HG02840 (cell line): ENCODE data around the gene PRDM12.

ENCODE experiments used
- ATAC-seq: cut with Tn5 transposase; IDR thresholded peaks from one replicate; pipeline ENCODE4 v1.9.1; 2021; ENCODE audit warnings: mild to moderate bottlenecking, moderate library complexity, moderate number of reproducible peaks; ENCODE audit not compliant: unreplicated experiment, low FRiP score

PRDM12 gene

DNA sequence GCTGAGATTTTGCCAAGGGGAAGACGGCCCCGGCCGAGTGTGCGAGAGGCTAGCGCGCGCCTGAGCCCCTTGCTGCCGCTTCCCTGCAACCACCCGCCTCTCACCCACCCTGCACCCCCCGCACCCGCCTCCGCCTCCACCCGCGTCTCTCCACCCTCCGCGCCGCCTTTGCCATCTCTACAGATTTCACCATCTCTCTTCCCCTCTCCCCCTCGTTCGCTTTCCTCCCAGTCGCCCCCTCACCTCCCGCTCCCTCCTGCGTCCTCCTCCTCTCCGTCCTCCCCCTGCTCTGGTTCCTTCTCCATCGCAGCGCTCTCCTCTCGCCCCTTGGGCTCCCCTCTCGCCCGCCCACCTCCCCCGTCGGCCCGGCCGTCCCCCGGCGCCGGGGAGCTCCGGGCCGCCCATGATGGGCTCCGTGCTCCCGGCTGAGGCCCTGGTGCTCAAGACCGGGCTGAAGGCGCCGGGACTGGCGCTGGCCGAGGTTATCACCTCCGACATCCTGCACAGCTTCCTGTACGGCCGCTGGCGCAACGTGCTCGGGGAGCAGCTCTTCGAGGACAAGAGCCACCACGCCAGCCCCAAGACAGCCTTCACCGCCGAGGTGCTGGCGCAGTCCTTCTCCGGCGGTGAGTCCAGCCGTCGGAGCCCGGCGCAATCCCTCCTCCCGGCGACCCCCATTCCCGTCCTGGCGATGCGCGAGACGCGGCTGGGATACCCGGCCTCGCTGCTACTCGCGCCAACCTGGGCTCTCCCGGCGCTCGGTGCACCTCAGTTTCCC lies at the start of gene PRDM12:
PRDM12 (plus strand) TSS at position 344 of the 778 bp plus-strand sequence; CDS start at position 404, 60 bp downstream.
- ATAC-seq = no peak

DNA sequence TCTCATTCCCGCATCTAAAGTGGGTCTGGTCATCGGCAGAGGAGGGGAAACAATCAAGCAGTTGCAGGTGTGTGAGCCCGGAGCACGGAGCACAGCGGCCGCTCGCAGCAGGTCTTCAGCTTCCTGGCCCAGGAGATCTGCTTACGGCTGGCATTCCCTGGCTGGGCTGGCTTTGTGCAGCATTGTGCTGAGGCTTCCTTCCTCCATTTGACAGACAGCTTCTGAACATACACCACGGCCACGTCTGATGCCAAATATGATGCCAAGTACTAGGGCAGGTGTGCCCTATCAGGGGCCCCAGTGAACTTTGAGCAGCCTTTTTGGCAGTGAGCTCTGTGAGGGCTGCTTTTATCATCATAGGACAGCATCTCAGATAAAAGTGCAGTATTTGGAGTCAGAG lies 47.9 kb upstream of the PRDM12 start:
- no peak for ATAC-seq

DNA sequence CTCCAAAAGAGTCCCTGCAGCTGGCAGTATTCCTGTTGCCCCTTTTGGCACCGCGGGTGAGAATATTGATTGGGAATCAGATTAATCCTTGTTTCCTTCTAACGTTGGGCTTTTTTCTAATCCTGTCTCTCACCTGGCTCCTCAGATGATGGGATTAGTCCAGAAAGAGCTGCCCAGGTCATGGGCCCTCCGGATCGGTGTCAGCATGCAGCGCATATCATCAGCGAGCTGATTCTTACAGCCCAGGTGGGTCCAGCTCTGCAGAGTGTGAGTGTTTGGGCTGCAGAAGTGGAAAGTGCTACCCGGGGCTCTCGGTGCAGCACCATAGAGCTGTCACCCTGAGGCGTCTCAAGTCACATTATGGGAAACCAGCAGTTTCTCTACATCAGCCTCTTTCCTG lies 40.9 kb upstream of the PRDM12 start:
- no peak for ATAC-seq

DNA sequence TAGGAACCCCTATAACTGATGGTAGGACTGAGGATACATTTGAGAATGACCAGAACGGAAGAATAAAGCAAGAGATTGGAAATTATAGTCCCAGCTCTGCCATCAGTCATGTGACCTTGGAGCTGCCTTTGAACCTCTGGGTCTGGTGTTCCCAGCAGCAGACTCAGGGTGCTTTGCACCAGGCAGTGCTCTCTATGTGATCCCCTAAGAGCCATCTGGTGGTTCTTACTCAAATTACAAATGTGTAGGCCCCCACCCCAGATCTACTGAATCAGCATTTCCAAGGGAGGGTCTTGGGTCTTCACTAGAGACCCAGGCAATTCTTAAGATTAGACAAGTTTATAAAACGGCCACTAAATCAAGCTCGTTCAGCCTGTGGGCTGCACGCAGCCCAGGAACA lies 40.2 kb upstream of the PRDM12 start:
- no peak for ATAC-seq

DNA sequence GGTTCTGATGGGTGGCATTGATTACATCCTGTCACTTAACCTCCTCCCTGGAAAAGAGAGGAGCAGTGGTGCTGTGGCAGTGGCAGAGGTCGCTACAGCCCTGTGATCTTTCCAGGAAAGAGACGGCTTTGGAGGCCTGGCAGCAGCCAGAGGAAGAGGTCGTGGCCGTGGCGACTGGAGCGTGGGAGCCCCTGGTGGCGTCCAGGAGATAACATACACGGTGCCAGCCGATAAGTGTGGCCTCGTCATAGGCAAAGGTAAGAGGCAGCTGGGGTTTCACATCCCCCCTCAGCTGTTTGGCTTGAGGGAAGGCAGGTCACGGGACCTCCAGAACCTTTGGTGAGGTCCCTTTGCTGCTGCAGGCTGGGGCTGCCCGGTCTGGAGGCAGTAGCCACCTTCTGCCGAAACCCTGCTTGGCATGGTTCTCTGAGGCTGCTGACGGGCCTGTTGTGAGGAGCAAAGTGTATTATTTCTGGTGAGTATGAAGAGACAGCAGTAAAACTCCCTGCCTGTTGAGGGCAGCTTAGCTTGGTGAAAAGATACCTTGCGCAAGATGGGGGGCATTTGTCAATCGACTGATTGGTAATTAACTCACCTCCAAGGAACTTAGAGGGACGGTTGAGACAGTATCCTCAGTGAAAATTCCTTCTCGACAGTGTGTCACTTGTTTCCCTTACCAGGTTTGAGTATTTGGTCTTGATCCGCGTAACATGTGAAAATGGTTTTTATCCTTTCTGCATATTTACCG lies 38.0 kb upstream of the PRDM12 start:
- no peak for ATAC-seq

DNA sequence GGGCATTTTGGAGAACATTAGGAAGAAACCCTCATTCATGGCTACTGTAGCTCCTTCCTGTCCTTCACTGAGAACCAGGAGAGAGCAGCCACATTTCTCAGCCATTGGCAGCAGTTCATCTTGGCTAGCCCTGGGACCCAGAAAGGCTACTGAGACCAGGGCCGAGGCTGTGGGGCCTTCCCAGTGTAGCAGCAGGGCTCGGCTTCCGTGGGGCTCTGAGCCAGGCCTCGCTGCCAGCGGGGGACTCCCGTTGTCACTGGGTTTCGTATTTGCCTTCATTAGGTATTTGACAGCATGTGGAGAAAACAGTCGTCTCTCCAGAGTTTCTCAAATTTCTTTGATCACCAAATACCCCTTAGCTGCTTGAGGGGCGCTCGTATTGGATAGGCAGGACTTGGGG lies 37.3 kb upstream of the PRDM12 start:
- ATAC-seq = no peak

DNA sequence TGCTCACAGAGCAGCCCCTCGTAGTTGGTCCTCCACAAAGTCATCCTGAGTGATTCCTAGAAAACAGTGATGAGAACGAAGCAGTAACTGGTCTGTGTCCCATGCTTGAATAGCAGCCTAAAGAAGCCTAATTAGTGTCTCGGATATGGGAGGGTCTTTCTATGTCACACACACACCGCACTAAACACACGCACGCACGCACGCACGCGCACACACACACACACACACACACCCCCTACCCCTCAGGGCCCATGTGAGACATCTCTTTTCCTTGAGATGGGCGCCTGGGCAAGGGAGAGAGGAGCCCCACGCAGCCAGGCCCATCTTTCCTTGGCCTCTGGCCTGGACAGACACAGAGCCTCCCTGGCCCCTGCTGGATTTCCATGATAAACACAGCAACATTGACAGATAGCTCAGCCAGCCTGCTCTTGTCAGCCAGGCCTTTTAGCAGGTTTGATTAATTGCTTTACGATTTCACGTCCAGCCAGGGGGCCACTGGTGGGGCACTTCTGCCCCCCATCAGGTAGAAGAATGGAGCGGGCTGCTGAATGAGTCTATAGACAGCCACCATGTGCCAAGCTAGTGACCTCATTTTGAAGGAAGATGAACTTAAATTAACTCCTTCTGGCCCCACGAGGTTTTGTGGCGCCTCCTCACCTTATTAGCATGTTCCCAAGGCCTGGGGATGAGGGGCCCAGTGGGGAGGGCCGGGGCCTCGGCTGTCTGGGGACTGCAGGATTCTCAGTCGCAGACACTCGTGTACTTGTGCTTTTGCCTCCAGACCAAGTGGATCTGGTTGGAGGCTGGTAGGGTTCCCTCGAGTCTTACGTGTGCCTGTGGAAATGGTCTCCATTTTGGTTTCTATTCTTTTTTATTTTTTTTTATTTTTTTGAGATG lies 36.2 kb upstream of the PRDM12 start:
- ATAC-seq = no peak

DNA sequence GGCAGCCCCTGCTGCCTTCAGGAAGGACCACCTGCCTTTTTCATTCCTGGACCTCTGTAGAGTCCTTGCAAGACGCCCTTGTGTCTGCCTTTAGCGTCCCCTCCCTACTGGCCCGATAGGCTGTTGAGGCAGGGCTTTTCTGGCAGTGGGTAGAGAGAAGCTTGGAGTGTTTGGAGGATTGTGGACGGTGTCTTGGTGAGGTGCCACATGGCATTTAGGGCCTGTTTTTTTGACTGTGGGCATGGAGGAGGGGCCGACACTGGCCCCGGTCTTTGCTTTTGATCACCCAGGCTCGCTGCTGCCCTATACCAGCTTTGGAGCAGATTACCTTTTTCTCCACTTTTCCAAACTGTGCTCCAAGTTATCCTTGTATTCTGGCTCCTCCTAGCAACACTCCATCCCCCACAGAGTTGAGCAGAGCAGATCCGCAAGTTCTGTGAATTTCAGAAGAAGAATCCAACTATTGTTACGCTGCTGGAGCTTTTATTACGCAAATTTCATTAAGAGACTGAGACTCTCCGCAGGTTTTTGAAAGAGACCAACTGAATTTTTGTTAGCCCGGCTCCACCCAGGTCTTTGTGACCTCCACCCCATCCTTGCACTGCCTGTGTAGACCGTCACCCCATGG lies 34.8 kb upstream of the PRDM12 start:
- no peak for ATAC-seq

DNA sequence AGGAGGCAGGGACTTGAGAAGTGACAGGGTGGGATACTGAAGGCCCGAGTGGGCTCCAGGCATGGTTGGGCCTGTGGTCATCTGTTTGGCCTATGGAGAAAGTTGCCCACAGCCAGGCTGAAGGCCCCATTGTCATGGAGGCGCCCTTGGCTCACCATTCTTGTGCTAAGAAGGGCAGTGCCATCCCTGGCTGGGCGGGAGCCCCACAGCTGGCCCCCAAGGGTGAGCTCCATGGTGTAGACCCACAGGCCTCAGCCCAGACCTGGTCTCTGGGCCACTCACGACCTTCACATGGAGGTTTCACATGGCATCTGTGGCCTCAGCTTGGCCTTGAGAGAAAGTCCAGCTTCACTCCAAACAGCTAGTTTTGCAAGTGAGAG lies 34.3 kb upstream of the PRDM12 start:
- ATAC-seq = no peak

DNA sequence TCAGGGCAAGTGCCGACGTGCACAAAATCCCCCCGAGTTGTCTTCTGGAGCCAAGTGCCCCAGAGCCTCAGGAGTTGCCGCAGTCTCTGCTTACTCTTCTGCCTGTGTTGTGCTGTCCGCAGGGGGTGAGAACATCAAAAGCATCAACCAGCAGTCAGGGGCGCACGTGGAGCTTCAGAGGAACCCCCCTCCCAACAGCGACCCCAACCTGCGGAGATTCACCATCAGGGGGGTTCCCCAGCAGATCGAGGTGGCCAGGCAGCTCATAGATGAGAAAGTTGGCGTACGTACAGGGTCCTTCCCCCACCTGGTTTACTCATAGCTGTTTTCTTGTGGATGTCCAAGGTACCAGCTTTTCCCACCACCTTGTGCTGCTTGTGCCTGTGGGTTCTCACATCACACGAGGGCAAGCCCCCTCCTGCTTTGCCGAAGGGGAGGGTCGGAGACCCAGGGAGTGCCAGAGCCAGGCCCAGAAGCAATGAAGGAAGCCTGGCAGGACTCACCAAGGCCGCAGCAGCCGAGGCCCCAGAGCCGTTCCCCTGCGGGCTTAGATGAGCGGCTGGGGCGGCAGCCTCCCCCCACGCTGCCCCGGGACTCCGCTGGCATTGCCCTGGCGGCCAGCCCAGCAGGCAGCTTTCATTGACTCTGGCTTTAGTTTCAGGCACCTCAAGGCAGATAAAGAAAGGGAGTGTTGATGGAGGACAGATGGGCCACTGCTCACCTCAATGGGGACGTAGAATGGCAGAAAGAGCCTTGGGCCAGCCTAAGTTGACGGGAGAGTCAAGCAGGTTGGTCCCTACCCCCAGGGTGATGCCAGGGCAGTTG lies 33.7 kb upstream of the PRDM12 start:
- no peak for ATAC-seq

DNA sequence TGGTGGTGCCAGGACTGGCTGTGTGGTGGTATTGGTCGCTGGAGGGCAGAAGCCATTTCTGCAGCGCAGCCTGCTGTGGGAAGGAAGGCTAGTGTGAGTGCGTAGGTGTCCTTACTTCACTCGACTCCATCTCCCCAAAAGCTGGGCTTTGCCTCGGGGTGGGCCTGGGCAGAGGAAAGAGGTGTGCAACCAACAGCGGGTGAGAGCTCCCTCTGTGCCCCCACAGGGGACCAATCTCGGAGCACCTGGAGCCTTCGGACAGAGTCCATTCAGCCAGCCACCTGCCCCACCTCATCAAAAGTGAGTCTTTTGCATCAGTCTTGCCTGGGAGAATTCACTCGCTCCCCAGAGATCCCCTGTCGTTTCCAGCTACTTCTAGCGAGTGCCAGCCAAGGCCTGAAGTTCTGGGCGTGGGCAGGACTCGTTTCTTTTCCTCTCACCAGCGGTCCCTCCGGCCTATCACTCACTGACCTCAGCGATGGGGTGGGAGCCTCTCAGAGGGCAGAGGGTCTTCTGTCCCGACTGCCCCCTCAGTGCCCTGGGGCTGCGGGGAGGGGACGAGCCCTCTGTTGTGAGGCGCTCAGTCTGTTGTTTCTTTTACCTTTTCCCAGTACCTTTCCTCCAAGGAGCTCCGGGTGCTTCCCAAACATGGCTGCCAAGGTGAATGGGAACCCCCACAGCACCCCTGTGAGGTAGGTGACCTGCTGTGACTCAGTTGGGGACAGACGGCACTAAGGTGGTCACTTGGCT lies 32.9 kb upstream of the PRDM12 start:
- no peak for ATAC-seq

DNA sequence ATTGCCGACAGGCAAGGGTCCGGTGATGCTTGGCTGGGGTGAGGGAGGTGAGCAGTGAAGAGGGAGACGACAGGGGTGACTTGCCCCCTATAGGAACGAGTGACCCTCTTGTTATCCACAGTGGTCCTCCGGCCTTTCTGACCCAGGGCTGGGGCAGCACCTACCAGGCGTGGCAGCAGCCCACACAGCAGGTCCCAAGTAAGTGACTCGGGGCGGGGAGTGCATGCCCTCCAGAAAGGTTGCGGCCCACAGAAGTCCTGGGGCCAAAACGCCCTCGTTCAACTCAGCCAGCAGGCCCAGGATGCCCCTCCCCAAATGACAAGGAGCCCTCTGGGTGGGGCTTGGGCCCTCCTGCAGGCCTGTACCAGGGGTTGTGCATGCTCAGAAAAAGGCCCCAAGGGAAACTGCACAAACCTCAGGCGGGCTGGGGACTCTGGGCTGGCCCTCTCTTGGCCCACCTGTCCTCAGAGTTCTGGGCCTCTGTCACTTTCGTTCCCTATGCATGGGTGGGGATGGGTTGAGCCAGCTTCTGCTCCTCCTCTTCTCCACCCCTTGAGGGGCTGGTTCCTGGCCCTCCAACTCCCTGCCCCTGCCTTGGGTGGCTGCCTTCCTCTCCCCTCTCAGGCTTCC lies 32.2 kb upstream of the PRDM12 start:
- ATAC-seq = no peak

DNA sequence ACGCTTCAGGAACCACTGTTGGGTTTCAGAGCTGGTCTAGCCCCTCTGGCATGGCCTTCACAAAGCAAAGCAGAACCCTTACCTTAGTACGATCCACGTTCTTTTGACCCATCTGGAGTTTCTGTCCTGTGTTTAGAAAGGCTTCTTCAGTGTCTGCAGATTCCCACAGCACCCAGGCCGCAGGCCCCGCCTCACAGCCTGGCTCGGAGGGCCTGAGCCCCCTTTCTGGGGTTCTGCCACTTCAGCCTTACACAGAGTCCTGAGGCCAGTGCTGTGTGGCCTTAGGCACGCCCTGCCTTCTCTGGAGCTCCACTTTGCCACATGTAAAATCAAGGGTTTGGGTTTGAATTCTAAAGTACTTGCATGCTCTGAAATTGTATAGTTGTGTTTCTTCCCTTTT lies 31.6 kb upstream of the PRDM12 start:
- ATAC-seq = no peak

DNA sequence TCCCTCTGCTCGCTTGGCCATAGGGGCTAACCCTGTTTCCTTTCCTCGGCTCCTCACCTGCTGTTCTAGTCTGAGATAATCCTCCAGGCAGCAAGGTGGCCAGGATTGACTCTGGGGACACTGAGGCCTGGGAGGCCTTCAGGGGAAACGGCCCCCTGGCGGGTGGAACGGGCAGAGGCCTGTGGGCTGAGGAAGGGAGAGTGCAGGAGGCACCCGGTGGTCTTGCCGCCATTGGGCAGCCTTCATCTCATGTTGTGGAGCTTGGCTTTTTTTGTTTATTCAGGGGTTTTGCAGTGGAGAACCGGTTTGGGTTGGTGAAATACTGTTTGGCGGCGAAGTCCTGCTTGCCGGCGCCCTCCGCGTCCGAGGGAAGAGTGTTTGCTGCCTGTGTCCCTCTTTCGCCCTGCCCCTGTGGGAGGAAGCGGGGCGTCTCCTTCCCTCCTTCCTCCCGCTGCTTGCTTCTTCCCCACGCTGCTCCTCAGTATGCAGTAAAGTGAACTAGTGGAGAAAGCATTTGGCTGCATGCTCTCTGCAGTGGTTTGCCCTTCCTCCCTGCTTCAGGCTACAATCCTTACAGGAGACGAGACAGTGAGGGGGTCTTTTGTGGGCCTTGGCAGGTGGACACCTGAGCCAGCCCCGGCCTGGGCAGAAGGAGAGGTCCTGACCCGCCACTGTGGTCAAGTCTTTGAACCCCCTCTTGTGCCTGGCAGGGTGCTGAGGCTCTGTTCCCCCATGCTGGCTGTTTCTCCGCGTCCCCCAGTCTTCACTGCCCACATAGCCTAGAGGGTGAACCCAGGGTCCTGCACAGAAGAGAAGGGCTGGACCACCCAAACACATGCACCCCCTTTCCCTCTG lies 30.8 kb upstream of the PRDM12 start:
- ATAC-seq = no peak

DNA sequence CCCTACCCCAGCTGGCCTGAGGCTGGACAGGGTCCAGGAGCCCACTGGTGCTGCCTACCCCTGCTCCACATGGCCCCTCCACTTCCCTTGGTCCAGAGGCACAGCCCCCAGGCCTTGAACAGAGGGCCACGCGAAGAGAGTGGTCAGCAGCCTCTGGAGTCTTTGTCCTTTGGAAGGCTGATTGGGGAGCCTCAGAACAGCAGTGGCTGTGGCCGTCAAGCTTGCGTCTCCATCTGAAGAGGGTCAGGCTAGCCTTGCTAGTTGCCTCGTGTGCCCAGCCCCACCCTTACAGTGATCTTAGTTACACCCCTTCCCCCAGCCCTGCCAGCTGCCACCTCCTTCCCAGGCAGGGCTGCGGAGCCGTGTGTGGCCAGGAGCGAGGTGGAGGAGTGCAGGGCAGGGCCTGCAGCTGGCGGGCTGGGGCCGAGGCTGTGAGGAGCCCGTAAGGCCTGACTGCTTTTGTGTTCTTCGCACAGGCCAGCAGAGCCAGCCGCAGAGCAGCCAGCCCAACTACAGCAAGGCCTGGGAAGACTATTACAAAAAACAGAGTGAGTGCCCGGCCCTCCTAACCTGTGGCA lies 30.1 kb upstream of the PRDM12 start:
- ATAC-seq = no peak

DNA sequence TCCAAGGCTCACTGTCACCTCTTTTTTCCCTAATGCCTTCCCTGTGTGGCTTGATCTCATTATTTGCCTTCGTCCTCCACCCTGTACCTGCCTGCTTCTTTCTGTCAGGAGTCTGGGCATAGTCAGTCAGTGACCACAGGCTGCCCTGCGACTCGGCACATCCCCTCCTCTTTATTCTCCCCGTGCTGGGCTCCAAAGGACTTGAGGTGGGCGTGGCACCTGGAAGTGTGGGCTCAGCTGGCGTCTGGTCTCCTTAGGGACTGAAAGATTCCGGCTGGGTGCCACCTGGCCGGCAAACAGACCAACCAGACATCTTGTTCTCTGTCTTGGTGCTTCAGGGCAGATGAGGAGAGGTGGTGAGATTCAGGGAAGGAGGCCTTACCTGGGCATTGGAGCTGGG lies 29.6 kb upstream of the PRDM12 start:
- no peak for ATAC-seq

DNA sequence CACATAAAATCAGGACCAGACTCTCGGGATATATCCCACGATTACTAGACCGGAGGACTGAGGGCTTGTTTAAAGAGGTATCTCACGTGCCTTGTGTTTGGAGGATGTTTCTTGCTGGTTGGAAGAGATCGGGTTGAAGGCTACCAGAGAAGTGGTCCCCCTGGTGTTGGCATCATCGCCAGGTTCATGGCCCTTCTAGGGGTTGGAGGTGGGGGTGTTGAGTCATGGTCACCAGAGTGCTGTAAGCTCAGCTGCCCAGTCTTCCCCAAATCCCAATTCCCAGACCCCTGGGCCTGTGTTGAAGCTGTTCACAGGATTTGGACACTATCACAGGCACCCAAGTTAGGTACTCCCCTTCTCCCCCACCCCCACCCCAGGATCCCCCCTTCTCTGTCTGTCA lies 29.1 kb upstream of the PRDM12 start:
- no peak for ATAC-seq
